Loucy (cell line): ENCODE measurements around the gene PDK2.

ENCODE experiments used
- H2AFZ ChIP-seq: fragments of 200-600 bp; sonication (generic); 2 replicates; pipeline ENCODE4 v1.6.0; 2016; ENCODE audit warnings: antibody characterized with exemption, mild to moderate bottlenecking, low read length, moderate library complexity
- H3F3A ChIP-seq: fragments of 200-600 bp; 2 replicates; pipeline ENCODE4 v1.6.0; 2016; ENCODE audit warnings: antibody characterized with exemption, low read depth, mild to moderate bottlenecking
- H3K27me3 ChIP-seq: fragments of 200-600 bp; sonication (generic); 2 replicates; pipeline ENCODE4 v1.6.1; 2014; ENCODE audit warnings: low read length, mild to moderate bottlenecking; ENCODE audit not compliant: insufficient read depth, poor library complexity, severe bottlenecking
- H3K36me3 ChIP-seq: fragments of 200-600 bp; sonication (generic); 2 replicates; pipeline ENCODE4 v1.6.1; 2016; ENCODE audit warnings: low read length; ENCODE audit not compliant: insufficient read depth
- H3K4me1 ChIP-seq: fragments of 200-600 bp; sonication (generic); 2 replicates; pipeline ENCODE4 v1.5.1; 2014; ENCODE audit warnings: low read length, mild to moderate bottlenecking; ENCODE audit not compliant: insufficient read depth, poor library complexity, severe bottlenecking
- H3K4me2 ChIP-seq: fragments of 200-600 bp; sonication (generic); 2 replicates; pipeline ENCODE4 v1.6.0; 2014; ENCODE audit warnings: antibody characterized with exemption, low read length, low read depth, mild to moderate bottlenecking; ENCODE audit not compliant: poor library complexity, severe bottlenecking
- H3K4me3 ChIP-seq: fragments of 200-600 bp; sonication (generic); 2 replicates; pipeline ENCODE4 v1.5.1; 2014; ENCODE audit warnings: low read length, mild to moderate bottlenecking, mixed read lengths; ENCODE audit not compliant: poor library complexity, severe bottlenecking
- H3K79me2 ChIP-seq: fragments of 200-600 bp; sonication (generic); 2 replicates; pipeline ENCODE4 v1.6.1; 2014; ENCODE audit warnings: low read length; ENCODE audit not compliant: insufficient read depth
- H3K9ac ChIP-seq: fragments of 200-600 bp; sonication (generic); 2 replicates; pipeline ENCODE4 v1.6.0; 2014; ENCODE audit warnings: mild to moderate bottlenecking, low read depth, low read length, moderate library complexity; ENCODE audit not compliant: poor library complexity, severe bottlenecking
- H3K9me2 ChIP-seq: fragments of 200-600 bp; sonication (generic); replicated peaks from 2 replicates; pipeline ENCODE4 v1.6.1; 2016; ENCODE audit warnings: low read depth, low read length, mixed read lengths
- H3K9me3 ChIP-seq: fragments of 200-600 bp; sonication (generic); 2 replicates; pipeline ENCODE4 v1.6.1; 2014; ENCODE audit warnings: mild to moderate bottlenecking, antibody characterized with exemption, low read length, low read depth; ENCODE audit not compliant: insufficient read depth
- H4K20me1 ChIP-seq: fragments of 200-600 bp; sonication (generic); 2 replicates; pipeline ENCODE4 v1.6.0; 2014; ENCODE audit warnings: antibody characterized with exemption, low read length, mild to moderate bottlenecking; ENCODE audit not compliant: insufficient read depth, poor library complexity, severe bottlenecking
- EZH2phosphoT487 ChIP-seq: fragments of 200-600 bp; IDR thresholded peaks from 2 replicates; pipeline ENCODE4 v1.6.1; 2018; ENCODE audit warnings: antibody characterized with exemption, mild to moderate bottlenecking, moderate library complexity, borderline replicate concordance
- TF ChIP-seq, protein P1 (sequence below): fragments of 200-600 bp; sonication (generic); conservative IDR thresholded peaks from 2 replicates; pipeline ENCODE4 v1.5.1; 2014; ENCODE audit warnings: mild to moderate bottlenecking, antibody characterized with exemption, low read length

PDK2 gene

DNA sequence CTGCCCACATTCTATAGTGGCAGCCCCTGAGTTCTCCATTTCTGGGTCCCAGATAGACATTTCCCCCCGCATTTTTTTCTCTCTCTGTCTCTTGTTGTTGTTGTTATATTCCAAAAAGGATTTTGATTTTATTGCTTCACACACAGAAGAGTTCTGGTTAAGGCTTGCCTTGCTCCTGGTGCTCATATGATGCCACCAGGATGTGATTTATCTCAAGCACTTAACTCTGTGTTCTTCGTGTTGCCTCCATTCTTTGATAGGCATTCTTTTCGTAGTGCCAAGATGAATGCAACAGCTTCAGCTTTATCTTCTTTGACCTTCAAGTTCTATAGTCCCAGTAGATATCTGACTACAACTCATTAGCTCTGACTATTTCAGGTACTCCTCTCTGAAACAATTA is 30.1 kb upstream of the PDK2 start:
- Histone ChIP-seq H3K9ac (no peak overlapping the region), H3F3A (no peaks in the 10 kb centered on the region), H3K4me1 (no peaks in the 10 kb centered on the region), H2AFZ (no peak overlapping the region), H3K9me2 (no peaks in the 10 kb centered on the region), H4K20me1 (no peaks in the 10 kb centered on the region), H3K4me2 (no peak overlapping the region), H3K4me3 (no peak overlapping the region), H3K9me3 (no peaks in the 10 kb centered on the region), H3K27me3 (no peaks in the 10 kb centered on the region), H3K79me2 (no peaks in the 10 kb centered on the region), H3K36me3 (no peaks in the 10 kb centered on the region)
- TF ChIP-seq, protein P1, sequence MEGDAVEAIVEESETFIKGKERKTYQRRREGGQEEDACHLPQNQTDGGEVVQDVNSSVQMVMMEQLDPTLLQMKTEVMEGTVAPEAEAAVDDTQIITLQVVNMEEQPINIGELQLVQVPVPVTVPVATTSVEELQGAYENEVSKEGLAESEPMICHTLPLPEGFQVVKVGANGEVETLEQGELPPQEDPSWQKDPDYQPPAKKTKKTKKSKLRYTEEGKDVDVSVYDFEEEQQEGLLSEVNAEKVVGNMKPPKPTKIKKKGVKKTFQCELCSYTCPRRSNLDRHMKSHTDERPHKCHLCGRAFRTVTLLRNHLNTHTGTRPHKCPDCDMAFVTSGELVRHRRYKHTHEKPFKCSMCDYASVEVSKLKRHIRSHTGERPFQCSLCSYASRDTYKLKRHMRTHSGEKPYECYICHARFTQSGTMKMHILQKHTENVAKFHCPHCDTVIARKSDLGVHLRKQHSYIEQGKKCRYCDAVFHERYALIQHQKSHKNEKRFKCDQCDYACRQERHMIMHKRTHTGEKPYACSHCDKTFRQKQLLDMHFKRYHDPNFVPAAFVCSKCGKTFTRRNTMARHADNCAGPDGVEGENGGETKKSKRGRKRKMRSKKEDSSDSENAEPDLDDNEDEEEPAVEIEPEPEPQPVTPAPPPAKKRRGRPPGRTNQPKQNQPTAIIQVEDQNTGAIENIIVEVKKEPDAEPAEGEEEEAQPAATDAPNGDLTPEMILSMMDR: no peak
- TF ChIP-seq EZH2phosphoT487: no peak

DNA sequence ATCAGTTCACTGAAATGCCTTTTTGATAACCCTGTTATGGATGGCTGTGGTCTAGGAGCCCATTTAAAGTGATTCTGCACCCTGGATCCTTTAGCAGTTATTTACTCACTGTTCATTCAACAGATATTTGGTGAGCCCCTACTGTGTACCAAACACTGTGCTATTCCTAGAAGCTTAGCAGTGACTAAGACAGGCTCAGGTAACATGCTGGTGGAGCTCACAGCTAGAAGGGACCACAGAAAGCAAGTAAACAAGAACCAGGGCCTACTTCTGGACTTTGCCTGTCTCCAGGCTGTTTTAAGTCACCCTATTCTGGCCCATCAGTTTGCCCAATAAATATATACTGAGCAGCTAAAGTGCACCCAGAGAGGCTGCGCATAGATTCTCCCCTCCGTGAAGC is 28.2 kb upstream of the PDK2 start:
- H3K9me3 ChIP-seq: no peaks in the 10 kb centered on the region
- H3K4me2 ChIP-seq: no peak overlapping the region
- no peaks in the 10 kb centered on the region for H3F3A ChIP-seq
- H3K36me3 ChIP-seq: no peaks in the 10 kb centered on the region
- H3K9ac ChIP-seq: no peak overlapping the region
- H3K79me2 ChIP-seq: no peaks in the 10 kb centered on the region
- no peaks in the 10 kb centered on the region for H3K27me3 ChIP-seq
- no peak overlapping the region for H3K4me3 ChIP-seq
- H3K4me1 ChIP-seq: no peaks in the 10 kb centered on the region
- no peak overlapping the region for H2AFZ ChIP-seq
- H3K9me2 ChIP-seq: no peaks in the 10 kb centered on the region
- H4K20me1 ChIP-seq: no peaks in the 10 kb centered on the region
- TF ChIP-seq, protein P1: no peak
- TF ChIP-seq EZH2phosphoT487: no peak

DNA sequence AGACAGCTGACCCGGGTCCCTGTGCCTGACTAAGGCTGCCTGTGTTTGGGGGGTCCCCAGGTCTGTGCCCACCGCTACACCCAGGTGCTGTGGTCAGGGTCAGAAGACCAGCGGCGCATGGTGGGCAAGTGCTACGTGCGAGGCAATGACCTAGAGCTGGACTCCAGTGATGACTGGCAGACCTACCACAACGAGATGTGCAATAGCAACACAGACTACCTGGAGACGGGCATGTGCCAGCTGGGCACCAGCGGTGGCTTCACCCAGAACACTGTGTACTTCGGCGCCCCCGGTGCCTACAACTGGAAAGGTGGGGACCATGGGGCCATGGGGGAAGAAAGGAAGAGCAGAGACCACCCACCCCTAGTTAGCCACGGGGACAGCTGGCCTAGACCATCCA is 27.2 kb upstream of the PDK2 start:
- no peaks in the 10 kb centered on the region for H3K9me3 ChIP-seq
- H3K9ac ChIP-seq: no peak overlapping the region
- H3F3A ChIP-seq: no peaks in the 10 kb centered on the region
- H3K4me3 ChIP-seq: no peak overlapping the region
- no peak overlapping the region for H3K4me2 ChIP-seq
- no peaks in the 10 kb centered on the region for H3K4me1 ChIP-seq
- no peak for TF ChIP-seq EZH2phosphoT487
- TF ChIP-seq, protein P1: no peak
- H4K20me1 ChIP-seq: no peaks in the 10 kb centered on the region
- H3K36me3 ChIP-seq: no peaks in the 10 kb centered on the region
- H3K79me2 ChIP-seq: no peaks in the 10 kb centered on the region
- no peaks in the 10 kb centered on the region for H3K9me2 ChIP-seq
- H3K27me3 ChIP-seq: no peaks in the 10 kb centered on the region
- no peak overlapping the region for H2AFZ ChIP-seq
